K562 (cell line): ENCODE data around the gene AGFG1.

Experiments
- ATF3 ChIP-seq, 2 experiments: fragments of 450-650 bp in 1 of 2; sonication (generic) in 1 of 2; formaldehyde crosslinking in 1 of 2; IDR thresholded peaks in 1 of 2; conservative IDR thresholded peaks in 1 of 2; 2 replicates each; pipeline versions ENCODE4 v1.6.1 to v1.8.1; 2016 to 2023; ENCODE audit warnings: mild to moderate bottlenecking in 2 of 2, moderate library complexity in 2 of 2, inconsistent platforms in 1 of 2, missing genetic modification reagents in 1 of 2
- ELK1 ChIP-seq: sonication (generic); formaldehyde crosslinking; IDR thresholded peaks from 2 replicates; pipeline ENCODE4 v1.8.1; 2022; ENCODE audit warnings: missing genetic modification reagents
- EZH2 ChIP-seq: IDR thresholded peaks from 2 replicates; pipeline ENCODE4 v1.6.1; 2012; ENCODE audit warnings: low read depth, mild to moderate bottlenecking, inconsistent platforms, low read length, borderline replicate concordance
- L3MBTL2 ChIP-seq: fragments of 450-650 bp; IDR thresholded peaks from 2 replicates; pipeline ENCODE4 v1.6.1; 2016; ENCODE audit warnings: mild to moderate bottlenecking, moderate library complexity
- MTA3 ChIP-seq: fragments of 450-650 bp; formaldehyde crosslinking; IDR thresholded peaks from 2 replicates; pipeline ENCODE4 v1.6.1; 2017; ENCODE audit warnings: mild to moderate bottlenecking, borderline replicate concordance
- NR2C2 ChIP-seq, 2 experiments: fragments of 200-800 bp in 1 of 2; sonication (Bioruptor generic) in 1 of 2; sonication (generic) in 1 of 2; formaldehyde crosslinking in 1 of 2; IDR thresholded peaks; 2 replicates each; pipeline versions ENCODE4 v1.6.1 to v1.8.0; 2016 to 2022; ENCODE audit warnings: mild to moderate bottlenecking in 1 of 2, missing compliant biosample characterization in 1 of 2, missing genetic modification characterization in 1 of 2, missing genetic modification reagents in 1 of 2
- REST ChIP-seq, 2 experiments: fragments of 450-650 bp; formaldehyde crosslinking in 1 of 2; IDR thresholded peaks; 2 replicates each; pipeline versions ENCODE4 v1.4.0 to v1.6.1; 2014 to 2020; ENCODE audit warnings: mild to moderate bottlenecking in 2 of 2, borderline replicate concordance in 1 of 2, low read depth in 1 of 2

- TF ChIP-seq MTA3 (no peak), L3MBTL2 (no peak), REST (IDR thresholded peaks at IDR 0.05; ENCODE audit: borderline replicate concordance) (no peak), REST (CRISPR knock-in tag; IDR thresholded peaks at IDR 0.05; ENCODE audit: low read depth) (no peak), ELK1 (no peak), EZH2 (no peak), ATF3 (IDR thresholded peaks at IDR 0.05) (no peak), ATF3 (CRISPR knock-in tag; conservative IDR thresholded peaks at IDR 0.05) (no peak), NR2C2 (CRISPR knock-in tag; IDR thresholded peaks at IDR 0.05) (no peak), NR2C2 (tag; IDR thresholded peaks at IDR 0.05) (no peak)
These were observed 2.5 kb downstream of the AGFG1 start for GRCh38 chr2:227474410-227474809.
